Cardiac muscle cell (in vitro differentiated cells and primary cell): ENCODE measurements around the gene SELENOH. TPM values are rescaled to one million over a fixed set of nuclear protein-coding genes. Genes with fewer than 3 reads are reported as not detected.
A peak's percentile ranks its signal among the peaks of the same experiment; 100 is the strongest.

Experiments
- DNase-seq, 2 donors: peaks; one replicate each; pipeline versions ENCODE4 v3.0.0 to v3.0.0-alpha.2; 2010 to 2017; ENCODE audit warnings: low read depth in 1 of 2, low spot score in 1 of 2
- H3K27ac ChIP-seq: fragments of 200-600 bp; sonication (generic); 2 replicates; pipeline ENCODE4 v1.5.1; 2016
- H3K27me3 ChIP-seq: fragments of 200-600 bp; sonication (generic); 2 replicates; pipeline ENCODE4 v1.6.0; 2016; ENCODE audit warnings: control low read depth
- H3K36me3 ChIP-seq: fragments of 200-600 bp; sonication (generic); 2 replicates; pipeline ENCODE4 v1.5.1; 2016; ENCODE audit warnings: control low read depth
- H3K4me1 ChIP-seq: fragments of 200-600 bp; sonication (generic); 2 replicates; pipeline ENCODE4 v1.8.1; 2017; ENCODE audit warnings: low read depth, mild to moderate bottlenecking, mixed run types
- H3K4me3 ChIP-seq: fragments of 200-600 bp; sonication (generic); 2 replicates; pipeline ENCODE4 v1.5.1; 2016; ENCODE audit warnings: mild to moderate bottlenecking
- H3K9me3 ChIP-seq: fragments of 200-600 bp; sonication (generic); 2 replicates; pipeline ENCODE4 v1.5.1; 2017; ENCODE audit warnings: low read depth, mild to moderate bottlenecking, control low read depth
- polyA plus RNA-seq: library from polyadenylated mRNA; unstranded; fragments of >200 nt; fragmentation: Nextera tagmentation; extraction: Ambion mirVana; gene quantifications from 2 replicates; pipeline ENCODE4 v1.2.1, GENCODE V29; 2016
- total RNA-seq: library from RNA; depleted of rRNA; stranded (reverse); fragments of >200 nt; gene quantifications from 2 replicates; pipeline ENCODE4 v1.2.3, GENCODE V29; 2016
- TF ChIP-seq, protein P1 (sequence below): IDR thresholded peaks from 2 replicates; pipeline ENCODE4 v1.5.1; 2012; ENCODE audit warnings: low read depth, mild to moderate bottlenecking, low read length

Gene SELENOH
- total and polyA plus RNA-seq, 2 experiments from 2014 or later: 289 to 311 TPM

DNA sequence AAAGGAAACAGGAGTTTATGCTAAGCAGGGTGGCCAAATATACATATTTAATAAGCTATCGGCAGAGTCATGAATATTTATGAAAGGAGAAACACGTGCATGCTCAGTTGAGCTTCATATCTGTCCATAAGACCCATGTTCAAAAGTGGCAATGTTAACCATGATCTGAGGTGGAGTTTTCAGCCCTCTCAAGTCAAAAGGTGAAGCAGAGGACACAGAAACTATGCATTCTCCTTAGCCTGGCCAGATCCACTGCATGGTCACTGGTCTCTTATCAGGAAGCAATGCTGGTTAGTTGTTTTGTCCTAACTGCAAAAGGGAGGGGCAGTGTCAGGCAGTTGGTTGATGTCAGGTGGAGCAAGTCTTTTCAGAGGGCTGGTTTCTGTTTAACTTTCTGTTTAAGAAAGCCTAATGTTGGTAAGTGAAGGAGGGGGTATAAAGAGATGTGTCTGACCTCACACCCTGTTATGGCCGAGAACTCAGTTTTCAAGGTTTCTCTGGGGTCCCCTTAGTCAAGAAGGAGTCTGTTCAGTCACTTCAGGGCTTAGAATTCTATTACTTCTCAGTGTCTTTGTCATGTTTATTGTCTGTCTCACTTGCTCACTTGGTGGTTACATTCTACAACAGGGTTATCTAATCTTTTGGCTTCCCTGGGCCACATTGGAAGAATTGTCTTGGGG, 5.5 kb upstream of the SELENOH start:
- Histone ChIP-seq H3K4me1 (peaks cover 18% of the 10 kb centered on the region), H3K4me3 (no peak overlapping the region), H3K36me3 (no peaks in the 10 kb centered on the region), H3K27ac (peak overlapping the region; percentile 90), H3K9me3 (no peaks in the 10 kb centered on the region), H3K27me3 (no peaks in the 10 kb centered on the region)
- TF ChIP-seq, protein P1, sequence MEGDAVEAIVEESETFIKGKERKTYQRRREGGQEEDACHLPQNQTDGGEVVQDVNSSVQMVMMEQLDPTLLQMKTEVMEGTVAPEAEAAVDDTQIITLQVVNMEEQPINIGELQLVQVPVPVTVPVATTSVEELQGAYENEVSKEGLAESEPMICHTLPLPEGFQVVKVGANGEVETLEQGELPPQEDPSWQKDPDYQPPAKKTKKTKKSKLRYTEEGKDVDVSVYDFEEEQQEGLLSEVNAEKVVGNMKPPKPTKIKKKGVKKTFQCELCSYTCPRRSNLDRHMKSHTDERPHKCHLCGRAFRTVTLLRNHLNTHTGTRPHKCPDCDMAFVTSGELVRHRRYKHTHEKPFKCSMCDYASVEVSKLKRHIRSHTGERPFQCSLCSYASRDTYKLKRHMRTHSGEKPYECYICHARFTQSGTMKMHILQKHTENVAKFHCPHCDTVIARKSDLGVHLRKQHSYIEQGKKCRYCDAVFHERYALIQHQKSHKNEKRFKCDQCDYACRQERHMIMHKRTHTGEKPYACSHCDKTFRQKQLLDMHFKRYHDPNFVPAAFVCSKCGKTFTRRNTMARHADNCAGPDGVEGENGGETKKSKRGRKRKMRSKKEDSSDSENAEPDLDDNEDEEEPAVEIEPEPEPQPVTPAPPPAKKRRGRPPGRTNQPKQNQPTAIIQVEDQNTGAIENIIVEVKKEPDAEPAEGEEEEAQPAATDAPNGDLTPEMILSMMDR: no peak
- DNase-seq: peak in 1 of 2 donors; percentile 62

DNA sequence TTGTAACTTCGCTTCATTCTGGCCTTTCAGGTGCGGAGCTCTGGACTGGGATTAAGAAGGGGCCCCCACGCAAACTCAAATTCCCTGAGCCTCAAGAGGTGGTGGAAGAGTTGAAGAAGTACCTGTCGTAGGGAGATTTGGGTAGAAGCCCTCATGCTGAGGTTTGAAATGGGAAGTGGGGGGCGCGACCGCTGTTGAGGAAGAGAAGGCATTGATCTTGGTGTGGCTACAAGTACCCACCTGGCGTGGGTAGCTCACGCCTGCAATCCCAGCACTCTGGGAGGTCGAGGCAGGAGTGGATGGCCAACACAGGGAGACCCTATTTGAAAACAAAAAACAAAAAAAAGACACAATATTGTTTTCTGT, 779 bp downstream of the SELENOH start:
- TF ChIP-seq, protein P1: no peak
- peaks cover 22% of the 10 kb centered on the region for H3K36me3 ChIP-seq
- peak overlapping the region; percentile 88 for H3K4me3 ChIP-seq
- no peaks in the 10 kb centered on the region for H3K27me3 ChIP-seq
- peak overlapping the region; percentile 99 for H3K27ac ChIP-seq
- no peaks in the 10 kb centered on the region for H3K9me3 ChIP-seq
- peaks cover 9% of the 10 kb centered on the region for H3K4me1 ChIP-seq
- DNase-seq: no peak

DNA sequence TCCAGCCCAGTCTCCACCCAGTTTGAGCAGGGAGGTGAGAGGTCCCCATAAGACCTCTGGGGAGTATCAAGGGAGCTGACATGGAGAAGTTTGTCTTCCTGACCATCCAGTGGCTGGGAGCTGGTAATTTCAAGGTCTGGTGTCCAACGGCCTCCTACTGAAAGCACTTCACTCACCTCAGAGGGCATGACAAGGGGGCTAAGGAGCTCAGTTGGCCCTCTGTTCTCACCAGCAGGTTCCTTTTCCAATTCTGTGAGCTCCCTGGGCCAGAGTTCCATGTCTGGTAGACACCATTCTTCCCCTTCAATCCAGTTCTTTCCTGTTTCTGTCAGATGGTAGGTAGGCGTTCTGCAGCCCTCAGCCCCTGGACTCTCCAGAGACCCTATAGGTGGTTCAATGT, 3.1 kb downstream of the SELENOH start:
- Histone ChIP-seq H3K4me3 (no peak overlapping the region), H3K27ac (peak overlapping the region; percentile 50), H3K9me3 (no peaks in the 10 kb centered on the region), H3K27me3 (no peaks in the 10 kb centered on the region), H3K4me1 (peaks cover 9% of the 10 kb centered on the region), H3K36me3 (peaks cover 26% of the 10 kb centered on the region)
- no peak for DNase-seq
- TF ChIP-seq, protein P1: no peak

DNA sequence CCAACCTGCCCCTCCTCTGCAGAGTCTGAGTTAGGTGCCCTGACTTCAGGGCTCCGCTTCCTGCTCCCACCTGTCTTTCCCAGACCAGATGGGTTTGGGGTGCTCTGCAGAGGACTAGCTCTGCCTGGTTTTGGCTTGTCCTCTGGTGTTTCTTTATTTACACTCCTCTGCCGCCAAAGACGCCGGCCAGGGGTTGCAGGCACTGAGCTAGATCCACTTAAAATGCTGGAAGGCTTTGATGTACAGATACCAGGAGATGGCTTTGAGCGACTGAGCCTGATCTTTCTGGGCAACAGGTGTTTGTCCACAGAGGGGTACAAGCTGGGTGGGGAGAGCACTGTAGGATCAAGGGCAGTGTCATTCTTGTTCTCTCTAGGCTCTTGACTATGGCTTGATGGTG, 3.9 kb downstream of the SELENOH start:
- Histone ChIP-seq H3K36me3 (peaks cover 26% of the 10 kb centered on the region), H3K9me3 (no peaks in the 10 kb centered on the region), H3K4me1 (peaks cover 9% of the 10 kb centered on the region), H3K27me3 (no peaks in the 10 kb centered on the region), H3K27ac (peak overlapping the region; percentile 50), H3K4me3 (no peak overlapping the region)
- TF ChIP-seq, protein P1: no peak
- DNase-seq: no peak

DNA sequence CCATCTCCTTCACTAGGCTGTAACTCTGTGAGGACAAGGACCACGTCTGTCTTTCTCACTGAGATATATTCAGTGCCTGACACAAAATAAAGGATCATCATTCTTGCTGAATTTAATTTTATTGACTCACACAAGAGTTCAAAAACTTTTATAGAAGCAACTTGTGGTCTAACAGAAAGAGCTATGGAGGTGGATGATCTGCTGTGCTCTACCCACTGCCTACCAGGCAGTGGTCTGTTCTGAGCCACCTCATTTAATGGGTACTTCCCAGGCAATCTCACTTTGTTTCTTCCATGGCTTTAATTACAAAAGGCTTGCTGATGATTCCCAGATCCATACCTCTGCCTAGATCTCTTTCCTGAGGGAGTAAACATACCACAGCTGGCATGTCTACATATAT, 5.6 kb downstream of the SELENOH start:
- no peaks in the 10 kb centered on the region for H3K9me3 ChIP-seq
- TF ChIP-seq, protein P1: no peak
- H3K27ac ChIP-seq: no peak overlapping the region
- H3K4me3 ChIP-seq: no peak overlapping the region
- H3K4me1 ChIP-seq: peaks cover 4% of the 10 kb centered on the region
- H3K36me3 ChIP-seq: peaks cover 26% of the 10 kb centered on the region
- no peak for DNase-seq
- H3K27me3 ChIP-seq: no peaks in the 10 kb centered on the region

DNA sequence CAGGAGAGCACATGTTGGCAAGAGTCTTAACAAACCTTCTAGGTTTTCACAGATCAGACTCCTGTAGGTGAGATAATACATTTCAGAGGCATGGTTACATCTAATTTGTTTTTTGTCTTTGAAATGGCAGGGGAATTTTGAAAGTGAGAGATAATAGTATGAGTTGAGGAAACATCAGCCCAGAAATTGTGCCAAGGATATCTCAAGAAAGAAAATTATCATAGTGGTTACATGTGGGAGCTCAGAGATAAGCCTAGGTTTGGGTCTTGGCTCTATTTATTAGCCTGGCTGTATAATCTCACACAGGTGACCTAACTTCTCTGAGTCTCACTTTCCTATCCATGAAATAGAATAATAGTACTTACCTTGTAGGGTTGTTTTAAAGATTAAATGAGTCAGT, 9.9 kb downstream of the SELENOH start:
- H3K27ac ChIP-seq: no peak overlapping the region
- H3K36me3 ChIP-seq: peaks cover 7% of the 10 kb centered on the region
- TF ChIP-seq, protein P1: no peak
- no peak overlapping the region for H3K4me3 ChIP-seq
- H3K27me3 ChIP-seq: no peaks in the 10 kb centered on the region
- no peaks in the 10 kb centered on the region for H3K4me1 ChIP-seq
- no peaks in the 10 kb centered on the region for H3K9me3 ChIP-seq
- no peak for DNase-seq
